Loucy (cell line): Measurements from ENCODE around the gene IER5.
"Not testable (repeated sequence)": the region's sequence is repeated elsewhere in the genome, so short reads cannot be mapped to it uniquely, and the experiment has no call there.

Experiments used
- H2AFZ ChIP-seq: fragments of 200-600 bp; sonication (generic); 2 replicates; pipeline ENCODE4 v1.6.0; 2016; ENCODE audit warnings: antibody characterized with exemption, mild to moderate bottlenecking, low read length, moderate library complexity
- H3F3A ChIP-seq: fragments of 200-600 bp; 2 replicates; pipeline ENCODE4 v1.6.0; 2016; ENCODE audit warnings: antibody characterized with exemption, low read depth, mild to moderate bottlenecking
- H3K27me3 ChIP-seq: fragments of 200-600 bp; sonication (generic); 2 replicates; pipeline ENCODE4 v1.6.1; 2014; ENCODE audit warnings: low read length, mild to moderate bottlenecking; ENCODE audit not compliant: insufficient read depth, poor library complexity, severe bottlenecking
- H3K36me3 ChIP-seq: fragments of 200-600 bp; sonication (generic); 2 replicates; pipeline ENCODE4 v1.6.1; 2016; ENCODE audit warnings: low read length; ENCODE audit not compliant: insufficient read depth
- H3K4me1 ChIP-seq: fragments of 200-600 bp; sonication (generic); 2 replicates; pipeline ENCODE4 v1.5.1; 2014; ENCODE audit warnings: low read length, mild to moderate bottlenecking; ENCODE audit not compliant: insufficient read depth, poor library complexity, severe bottlenecking
- H3K4me2 ChIP-seq: fragments of 200-600 bp; sonication (generic); 2 replicates; pipeline ENCODE4 v1.6.0; 2014; ENCODE audit warnings: antibody characterized with exemption, low read length, low read depth, mild to moderate bottlenecking; ENCODE audit not compliant: poor library complexity, severe bottlenecking
- H3K4me3 ChIP-seq: fragments of 200-600 bp; sonication (generic); 2 replicates; pipeline ENCODE4 v1.5.1; 2014; ENCODE audit warnings: low read length, mild to moderate bottlenecking, mixed read lengths; ENCODE audit not compliant: poor library complexity, severe bottlenecking
- H3K79me2 ChIP-seq: fragments of 200-600 bp; sonication (generic); 2 replicates; pipeline ENCODE4 v1.6.1; 2014; ENCODE audit warnings: low read length; ENCODE audit not compliant: insufficient read depth
- H3K9ac ChIP-seq: fragments of 200-600 bp; sonication (generic); 2 replicates; pipeline ENCODE4 v1.6.0; 2014; ENCODE audit warnings: mild to moderate bottlenecking, low read depth, low read length, moderate library complexity; ENCODE audit not compliant: poor library complexity, severe bottlenecking
- H3K9me2 ChIP-seq: fragments of 200-600 bp; sonication (generic); replicated peaks from 2 replicates; pipeline ENCODE4 v1.6.1; 2016; ENCODE audit warnings: low read depth, low read length, mixed read lengths
- H3K9me3 ChIP-seq: fragments of 200-600 bp; sonication (generic); 2 replicates; pipeline ENCODE4 v1.6.1; 2014; ENCODE audit warnings: mild to moderate bottlenecking, antibody characterized with exemption, low read length, low read depth; ENCODE audit not compliant: insufficient read depth
- H4K20me1 ChIP-seq: fragments of 200-600 bp; sonication (generic); 2 replicates; pipeline ENCODE4 v1.6.0; 2014; ENCODE audit warnings: antibody characterized with exemption, low read length, mild to moderate bottlenecking; ENCODE audit not compliant: insufficient read depth, poor library complexity, severe bottlenecking
- CTCF ChIP-seq: fragments of 200-600 bp; sonication (generic); conservative IDR thresholded peaks from 2 replicates; pipeline ENCODE4 v1.5.1; 2014; ENCODE audit warnings: mild to moderate bottlenecking, antibody characterized with exemption, low read length
- EZH2phosphoT487 ChIP-seq: fragments of 200-600 bp; IDR thresholded peaks from 2 replicates; pipeline ENCODE4 v1.6.1; 2018; ENCODE audit warnings: antibody characterized with exemption, mild to moderate bottlenecking, moderate library complexity, borderline replicate concordance

IER5 gene

GRCh38 chr1:181060066-181060465, 28.4 kb upstream of the IER5 start:
- Histone ChIP-seq H3K9me2 (no peaks in the 10 kb centered on the region), H3K9me3 (peaks cover 6% of the 10 kb centered on the region; the same call in 1 of the 2 replicates), H3K27me3 (no peaks in the 10 kb centered on the region), H3K79me2 (no peaks in the 10 kb centered on the region), H4K20me1 (no peaks in the 10 kb centered on the region), H3K36me3 (no peaks in the 10 kb centered on the region), H3K9ac (no peak overlapping the region), H3K4me1 (peaks cover 33% of the 10 kb centered on the region), H3F3A (peaks cover 7% of the 10 kb centered on the region; the same call in 1 of the 2 replicates), H2AFZ (no peak overlapping the region), H3K4me2 (no peak overlapping the region), H3K4me3 (no peak overlapping the region)
- TF ChIP-seq EZH2phosphoT487 (no peak), CTCF (no peak)

- H3F3A ChIP-seq, H2AFZ ChIP-seq, H3K4me3 ChIP-seq, H4K20me1 ChIP-seq, H3K36me3 ChIP-seq, H3K79me2 ChIP-seq, H3K9ac ChIP-seq, H3K9me2 ChIP-seq, H3K27me3 ChIP-seq, H3K9me3 ChIP-seq, H3K4me2 ChIP-seq: not testable (repeated sequence)
- H3K4me1 ChIP-seq, result peaks cover 33% of the 10 kb centered on the region
Observed at GRCh38 chr1:181060947-181061346, 27.6 kb upstream of the IER5 start.

- Histone ChIP-seq H3K4me3 (no peak overlapping the region), H3K9me3 (peaks cover 6% of the 10 kb centered on the region; the same call in 1 of the 2 replicates), H3F3A (peaks cover 7% of the 10 kb centered on the region; the same call in 1 of the 2 replicates), H3K9me2 (no peaks in the 10 kb centered on the region), H3K4me2 (peak overlapping the region; percentile 73), H3K36me3 (no peaks in the 10 kb centered on the region), H3K79me2 (no peaks in the 10 kb centered on the region), H3K27me3 (no peaks in the 10 kb centered on the region), H2AFZ (no peak overlapping the region), H3K9ac (peak overlapping the region; percentile 62), H4K20me1 (no peaks in the 10 kb centered on the region), H3K4me1 (peaks cover 33% of the 10 kb centered on the region)
- TF ChIP-seq CTCF (no peak), EZH2phosphoT487 (no peak)
Observed at GRCh38 chr1:181061487-181061886, 27.0 kb upstream of the IER5 start.
